HG03439 (cell line): Measurements from ENCODE around the gene MYT1.

Experiments used
- ATAC-seq: cut with Tn5 transposase; IDR thresholded peaks from one replicate; pipeline ENCODE4 v1.9.1; 2021; ENCODE audit warnings: mild to moderate bottlenecking, moderate library complexity; ENCODE audit not compliant: unreplicated experiment

Gene MYT1

DNA sequence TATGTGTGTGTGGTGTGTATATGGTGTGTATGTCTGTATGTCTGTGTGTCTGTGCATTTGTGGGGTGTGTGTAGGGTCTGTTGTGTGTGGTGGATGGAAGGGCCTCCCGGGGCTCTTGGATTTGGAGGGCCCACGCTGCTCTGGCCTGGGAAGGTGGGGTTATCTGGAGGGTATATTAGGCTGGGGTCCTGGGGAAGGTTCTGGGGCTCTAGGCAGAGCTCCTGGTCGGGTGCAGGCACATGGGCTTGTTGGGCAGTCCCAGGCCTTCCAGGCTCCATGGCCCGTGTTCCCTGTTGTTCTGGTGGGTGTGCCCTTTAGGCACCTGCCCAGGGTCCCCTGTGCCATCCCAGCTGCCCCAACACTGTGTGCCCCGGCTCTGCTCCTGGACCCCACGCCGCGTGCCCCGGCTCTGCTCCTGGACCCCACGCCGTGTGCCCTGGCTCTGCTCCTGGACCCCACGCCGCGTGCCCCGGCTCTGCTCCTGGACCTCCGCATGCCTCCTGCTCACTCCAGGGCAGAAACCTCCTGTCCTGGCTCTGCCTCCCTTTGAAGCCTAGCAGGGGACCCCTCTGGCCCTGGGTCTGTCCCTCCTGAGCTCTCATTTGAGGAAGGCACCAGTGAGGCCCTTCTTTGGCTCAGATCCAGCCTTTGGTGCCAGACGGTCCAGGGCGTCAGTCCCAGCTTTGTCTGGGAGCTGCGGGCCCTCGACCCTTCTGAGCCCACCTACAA, 10.2 kb upstream of the MYT1 start:
- ATAC-seq, result no peak

GRCh38 chr20:64154590-64155257, 9.5 kb upstream of the MYT1 start:
- no peak for ATAC-seq

DNA sequence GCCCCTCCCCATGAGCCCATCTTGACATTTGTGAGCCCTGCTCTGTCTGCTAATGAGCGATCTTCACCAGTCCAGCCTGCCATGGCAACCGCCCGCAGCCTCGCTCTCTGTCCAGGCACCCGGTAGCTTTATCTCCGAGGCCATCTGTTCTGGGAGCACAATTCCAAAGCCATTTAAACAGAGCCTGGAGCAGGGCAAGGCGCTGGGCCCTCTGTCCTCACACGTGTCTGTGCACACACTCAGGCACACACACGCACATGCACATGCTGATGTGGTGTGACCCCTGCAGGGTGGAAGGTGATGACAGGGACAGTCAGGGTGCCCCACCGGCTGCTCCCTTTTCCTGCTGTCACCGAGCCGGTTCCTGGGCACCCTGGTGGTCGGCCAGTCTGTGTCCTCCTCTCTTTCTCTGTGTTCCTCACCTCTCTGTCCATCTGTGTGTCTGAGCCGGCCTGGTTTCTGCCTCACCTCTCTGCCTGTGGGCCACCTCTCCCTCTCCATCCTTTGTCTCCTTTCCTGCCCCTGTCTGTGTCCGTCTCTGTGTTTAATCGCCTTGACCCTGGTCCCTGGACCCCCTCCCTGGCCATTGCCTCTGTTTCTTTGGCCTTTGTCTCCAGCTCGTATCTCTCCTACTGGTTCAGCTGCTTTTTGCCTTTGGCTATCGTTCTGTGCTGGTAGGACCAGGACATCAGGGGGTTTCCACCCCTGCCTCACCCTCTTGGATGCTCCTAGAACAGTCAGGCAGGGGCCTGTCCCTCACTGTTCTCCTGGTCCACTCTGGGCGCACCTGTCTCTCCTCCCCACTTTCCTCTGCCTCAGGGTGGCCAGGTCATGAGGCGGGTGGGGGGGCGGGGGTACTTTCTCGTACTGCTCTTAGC, 8.8 kb upstream of the MYT1 start:
- ATAC-seq, result no peak

- ATAC-seq, result no peak
Measured at GRCh38 chr20:64156136-64156885, 7.9 kb upstream of the MYT1 start.

DNA sequence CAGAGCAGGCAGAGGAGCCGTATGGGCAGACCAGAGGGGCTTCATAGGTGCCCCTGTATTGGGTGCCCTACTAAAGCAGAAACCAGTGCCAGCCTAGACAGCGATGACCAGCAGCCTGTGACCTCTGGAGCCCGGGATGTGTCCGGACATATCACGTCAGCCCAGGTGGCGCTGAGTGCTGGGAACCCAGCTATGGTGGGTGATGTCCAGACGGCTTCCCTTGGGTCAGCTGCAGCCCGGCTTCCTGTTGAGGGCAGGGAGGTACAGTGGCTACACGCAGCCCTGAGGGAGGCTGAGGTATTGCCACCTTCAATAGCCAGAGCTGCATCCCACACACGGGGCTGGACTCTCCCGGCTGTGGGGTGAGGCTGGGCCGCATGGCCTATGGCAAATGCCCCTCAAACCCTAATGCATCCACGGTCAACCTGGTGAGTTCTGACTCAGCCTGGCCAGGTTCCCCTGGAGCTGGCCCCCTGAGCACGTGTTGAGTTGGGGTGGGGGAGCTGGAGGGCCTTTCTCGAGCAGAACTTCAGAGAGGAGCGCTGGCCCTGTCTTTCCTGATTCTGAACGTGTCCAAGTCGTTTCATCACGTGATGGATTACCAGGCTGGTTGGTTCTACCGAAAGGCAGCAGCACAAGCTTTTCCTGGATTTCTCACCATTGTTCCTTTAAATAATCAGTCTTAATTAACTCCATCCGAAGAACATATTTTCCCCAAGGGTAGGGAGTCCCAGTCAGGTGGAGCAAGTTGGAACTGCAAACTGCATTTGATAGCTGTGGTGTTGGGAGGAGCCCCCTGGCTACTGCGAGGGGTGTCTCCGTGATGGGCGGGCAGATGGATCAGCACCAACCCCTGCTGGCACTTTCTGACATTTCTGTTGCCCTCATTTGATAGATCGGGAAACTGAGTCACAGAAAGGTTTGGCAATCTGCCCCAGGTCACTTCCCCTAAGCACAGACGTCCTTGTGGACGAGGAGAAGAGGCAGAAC, 7.1 kb upstream of the MYT1 start:
- ATAC-seq, result no peak

DNA sequence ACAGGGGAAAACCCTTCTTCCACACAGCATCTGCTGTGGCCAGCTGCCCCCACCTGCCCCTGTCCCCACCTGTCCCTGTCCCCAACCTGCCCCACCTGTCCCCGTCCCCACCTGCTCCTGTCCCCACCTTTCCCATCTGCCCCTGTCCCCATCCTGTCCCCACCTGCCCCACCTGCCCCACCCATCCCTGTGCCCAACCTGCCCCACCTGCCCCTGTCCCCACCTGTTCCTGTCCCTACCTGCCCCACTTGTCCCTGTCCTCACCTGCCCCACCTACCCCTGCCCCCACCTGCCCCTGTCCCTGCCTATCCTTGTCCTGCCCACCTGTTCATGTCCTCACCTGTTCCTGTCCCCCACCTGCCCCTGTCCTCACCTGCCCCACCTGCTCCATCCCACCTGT, 6.4 kb upstream of the MYT1 start:
- no peak for ATAC-seq

- ATAC-seq, result no peak
Measured at GRCh38 chr20:64158346-64159285, 5.6 kb upstream of the MYT1 start.

DNA sequence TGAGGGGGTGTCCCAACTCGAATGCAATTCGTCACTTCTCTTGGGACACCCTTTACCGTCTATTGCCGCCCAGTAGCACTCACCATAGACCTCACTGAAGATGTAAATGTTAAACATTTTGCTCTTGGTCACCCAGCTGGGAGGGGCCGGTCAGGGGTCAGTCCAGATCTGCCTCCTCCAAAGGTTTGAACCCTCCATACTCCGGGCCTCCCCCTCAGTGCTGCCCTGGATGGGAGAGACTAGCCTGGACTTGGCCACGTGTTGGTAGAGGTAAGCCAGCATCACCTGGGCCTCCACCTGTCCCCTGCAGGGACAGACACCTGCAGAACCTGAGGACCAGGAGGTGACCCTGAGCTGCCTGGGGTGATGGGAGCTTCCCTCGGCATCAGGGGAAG, 5.0 kb upstream of the MYT1 start:
- no peak for ATAC-seq

DNA sequence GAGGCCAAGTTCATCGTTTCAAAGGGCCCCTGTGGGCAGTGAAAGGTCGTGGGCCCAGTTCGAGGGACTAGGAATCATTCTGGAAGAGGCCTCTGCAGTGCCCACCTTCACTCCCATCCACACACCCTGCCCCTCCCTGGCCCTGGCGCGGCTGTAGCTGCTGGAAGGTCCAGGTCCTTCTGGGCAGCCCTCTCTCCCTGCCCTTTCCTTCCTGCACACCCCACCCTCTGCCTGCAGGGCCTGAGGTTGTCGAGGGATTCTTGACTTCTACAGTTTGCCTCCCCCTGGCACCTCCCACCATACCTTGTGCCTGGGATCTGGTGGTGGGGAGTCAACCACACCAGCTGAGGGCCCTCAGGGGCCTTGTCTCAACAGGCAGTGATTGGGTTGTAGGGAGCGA, 4.5 kb upstream of the MYT1 start:
- ATAC-seq, result no peak

GRCh38 chr20:64160118-64160517, 4.1 kb upstream of the MYT1 start:
- ATAC-seq, result no peak

DNA sequence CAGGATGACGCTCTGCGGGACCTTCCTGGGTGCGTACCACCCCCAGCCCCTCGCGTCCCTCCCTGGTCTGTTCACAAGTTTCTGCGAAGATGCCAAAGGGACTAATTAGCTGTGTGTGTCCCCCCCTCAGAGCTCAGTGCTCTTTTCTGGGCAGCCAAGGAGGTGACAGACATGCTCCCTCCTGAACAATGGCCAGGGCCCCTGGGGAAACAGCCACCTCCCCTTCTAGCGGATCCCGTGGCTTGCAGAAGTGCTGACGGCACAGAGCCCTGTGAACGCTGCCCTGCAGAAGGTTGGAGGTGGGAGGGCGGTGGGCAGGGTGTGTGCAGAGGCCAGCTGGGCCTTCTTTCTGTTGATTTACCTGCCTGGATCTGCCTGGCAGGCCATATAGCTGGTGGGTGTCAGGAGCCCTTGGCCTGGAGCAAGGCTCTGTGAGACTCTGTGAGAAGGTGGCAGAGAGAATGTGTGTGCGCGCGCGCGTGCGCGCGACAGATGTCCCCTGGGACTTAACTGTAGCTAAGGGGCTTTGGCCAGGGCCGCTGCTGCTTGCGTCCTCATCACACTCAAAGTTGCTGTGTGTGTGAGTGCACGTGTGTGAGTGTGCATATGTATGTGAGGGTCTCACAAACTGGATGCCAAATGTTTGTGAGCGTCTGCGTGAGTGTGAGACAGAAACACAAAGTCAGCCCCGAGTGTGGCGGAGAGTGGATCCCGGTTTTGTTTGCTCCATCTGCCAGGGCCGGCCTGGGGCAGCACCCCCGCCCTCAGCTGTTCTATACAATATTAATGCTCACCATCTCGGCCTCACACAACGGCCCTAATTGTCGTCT, 3.5 kb upstream of the MYT1 start:
- no peak for ATAC-seq

DNA sequence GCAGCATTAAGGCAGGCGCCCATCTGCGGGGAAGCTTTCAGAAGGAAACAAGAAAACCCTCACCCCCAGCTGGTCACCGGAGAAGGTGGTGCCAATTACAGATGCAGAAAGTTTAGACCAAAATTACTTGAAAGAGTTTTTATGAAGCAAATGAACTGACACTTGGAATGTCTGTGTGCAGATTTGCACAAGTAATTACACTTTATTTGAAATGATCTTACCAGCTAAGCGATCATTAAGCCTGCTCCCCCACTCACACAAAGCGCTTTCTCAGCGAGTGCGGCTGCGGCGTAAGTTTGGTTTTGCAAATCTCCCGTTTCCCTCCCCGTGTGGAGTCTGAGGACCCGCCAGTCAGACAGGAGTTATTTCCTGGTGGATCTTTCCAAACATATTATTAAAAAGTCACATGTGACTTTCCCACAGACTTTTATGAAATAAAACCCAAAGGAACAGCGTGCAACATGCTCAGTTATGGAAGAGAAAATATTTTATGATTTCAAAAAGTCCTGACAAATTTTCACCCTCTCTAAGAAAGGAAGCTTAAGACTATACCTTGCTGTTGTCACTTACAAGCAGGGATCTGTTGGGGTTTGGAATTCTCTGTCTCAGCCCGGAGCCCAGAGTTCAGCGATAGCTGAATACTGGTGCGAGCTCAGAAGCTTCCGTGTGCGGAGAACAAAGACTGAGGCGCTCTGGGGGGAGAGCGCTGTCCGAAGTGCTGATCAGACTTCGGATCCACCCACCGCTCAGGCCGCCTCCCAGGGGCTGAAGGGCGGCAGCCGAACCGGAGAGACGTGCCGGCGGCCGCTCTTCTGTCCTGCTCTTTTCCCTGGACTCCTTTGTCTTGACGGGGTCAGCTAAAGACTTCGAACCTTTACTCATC, 2.7 kb upstream of the MYT1 start:
- no peak for ATAC-seq

GRCh38 chr20:64162239-64162910, 1.9 kb upstream of the MYT1 start:
- no peak for ATAC-seq

GRCh38 chr20:64163776-64164122, 503 bp upstream of the MYT1 start:
- no peak for ATAC-seq

GRCh38 chr20:64165866-64166600, 1.8 kb downstream of the MYT1 start:
- ATAC-seq, result no peak
